HG02885 (cell line): Measurements from ENCODE around the gene TSC1.

Experiments
- ATAC-seq: cut with Tn5 transposase; IDR thresholded peaks from one replicate; pipeline ENCODE4 v1.9.1; 2021; ENCODE audit warnings: mild to moderate bottlenecking; ENCODE audit not compliant: unreplicated experiment, poor library complexity

Gene TSC1

DNA sequence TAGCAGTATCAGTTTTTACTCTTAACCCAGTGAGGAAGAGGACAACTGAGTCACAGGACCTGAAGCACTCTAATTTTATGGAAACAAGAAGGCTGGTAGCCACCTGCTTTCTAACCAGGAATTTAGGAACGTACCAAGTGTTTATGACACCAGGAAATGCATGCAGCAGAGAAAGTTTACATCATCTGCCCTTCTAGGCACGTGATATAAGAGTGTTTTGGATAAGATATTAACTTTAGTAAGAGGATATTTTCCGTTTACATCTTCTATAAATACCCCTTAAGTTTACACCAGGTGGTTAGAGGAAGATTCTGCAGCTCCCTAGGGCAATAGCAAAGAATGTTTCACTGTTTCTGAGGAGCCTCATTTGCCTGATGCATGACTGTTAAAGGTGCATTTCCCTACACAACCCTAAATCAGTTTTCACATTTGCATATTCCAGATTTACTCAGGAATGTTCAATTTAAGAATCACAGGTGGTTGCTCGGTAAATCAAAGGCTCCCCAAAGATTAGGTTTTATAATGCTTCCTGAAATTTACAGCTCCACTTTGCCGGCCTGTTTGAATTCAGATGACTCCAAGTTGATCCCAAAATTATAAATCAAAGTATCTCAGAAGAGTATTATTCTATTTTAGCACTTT is 1.8 kb downstream of the TSC1 start:
- no peak for ATAC-seq

DNA sequence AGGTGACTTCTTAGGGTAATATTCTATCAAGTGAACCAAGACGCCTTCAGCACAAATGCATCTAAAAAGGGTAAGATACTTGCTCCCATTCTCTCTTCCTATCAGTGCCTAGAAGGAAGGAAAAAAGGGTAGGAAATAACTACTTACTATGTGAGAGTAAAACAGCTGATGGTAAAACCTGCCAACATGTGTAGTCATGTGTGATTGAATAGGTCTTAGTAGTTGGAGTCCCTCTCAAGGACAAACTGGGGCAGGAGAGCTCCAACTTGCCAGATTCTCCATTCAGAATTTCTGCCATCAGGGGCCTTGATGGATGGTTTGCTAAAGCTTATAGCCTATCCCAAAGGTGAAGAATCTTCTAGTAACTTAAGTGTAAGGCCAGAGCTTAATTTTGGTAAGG is 5.2 kb downstream of the TSC1 start:
- no peak for ATAC-seq

DNA sequence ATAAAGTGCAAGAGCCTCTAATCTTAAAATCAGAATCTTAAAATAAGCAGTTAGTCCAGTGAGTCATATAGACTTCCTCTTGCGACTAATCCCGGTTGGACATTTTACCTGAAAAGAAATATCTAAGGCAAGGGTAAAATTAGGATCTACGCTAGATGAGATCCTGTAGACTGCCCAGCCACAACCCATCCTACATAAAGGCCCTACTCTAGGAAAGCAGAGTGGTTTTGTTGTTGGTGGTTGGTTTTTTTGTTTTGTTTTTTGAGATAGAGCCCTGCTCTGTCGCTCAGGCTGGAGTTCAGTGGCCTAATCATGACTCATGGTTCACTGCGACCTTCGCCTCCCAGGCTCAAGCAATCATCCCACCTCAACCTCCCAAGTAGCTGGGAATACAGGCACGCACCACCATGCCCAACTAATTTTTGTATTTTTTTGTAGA is 6.9 kb downstream of the TSC1 start:
- no peak for ATAC-seq

DNA sequence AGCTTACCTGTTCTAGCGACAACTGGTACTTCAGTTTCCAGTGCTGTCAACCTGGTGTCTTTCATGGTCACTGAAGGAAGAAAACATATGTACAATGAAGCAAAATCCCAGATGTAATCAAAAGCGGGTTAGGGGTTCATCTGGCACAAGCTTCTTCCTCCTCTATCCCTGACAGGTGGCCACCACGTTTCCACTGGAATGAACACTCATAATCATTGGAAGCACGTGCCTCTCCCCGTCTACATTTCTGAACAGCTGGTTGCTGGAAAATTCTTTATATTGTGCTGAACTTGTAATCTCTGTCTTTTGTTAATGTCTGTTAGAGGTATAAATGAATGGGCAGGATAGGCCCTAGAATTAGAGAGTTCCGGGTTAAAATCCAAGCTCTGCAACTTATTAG is 9.4 kb downstream of the TSC1 start:
- ATAC-seq: no peak

DNA sequence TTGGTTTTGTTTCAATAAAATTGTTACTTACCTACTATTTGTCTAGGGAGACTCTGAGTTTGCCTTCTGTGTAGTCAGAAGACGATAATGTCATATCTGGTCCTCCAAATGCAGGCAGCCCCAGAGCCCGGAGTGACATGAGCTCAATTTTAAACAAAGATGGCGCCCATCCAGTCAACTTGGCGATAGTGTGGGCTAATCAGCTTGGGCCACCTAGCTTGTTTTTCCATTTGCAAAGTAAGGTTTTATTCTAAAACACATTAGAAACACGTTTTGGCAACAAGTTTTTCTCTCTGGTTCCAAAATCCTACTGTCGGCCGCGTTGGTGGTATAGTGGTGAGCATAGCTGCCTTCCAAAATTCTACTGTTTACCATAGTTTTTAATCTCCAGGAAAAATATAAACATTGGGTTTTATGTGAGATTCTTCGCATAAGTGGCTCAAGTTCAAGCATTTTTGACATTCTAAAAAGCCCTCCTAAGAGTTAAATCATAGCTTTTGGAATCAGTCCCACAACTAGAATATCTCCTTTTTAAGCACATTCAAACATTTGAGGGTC is 13.2 kb downstream of the TSC1 start:
- ATAC-seq: no peak

DNA sequence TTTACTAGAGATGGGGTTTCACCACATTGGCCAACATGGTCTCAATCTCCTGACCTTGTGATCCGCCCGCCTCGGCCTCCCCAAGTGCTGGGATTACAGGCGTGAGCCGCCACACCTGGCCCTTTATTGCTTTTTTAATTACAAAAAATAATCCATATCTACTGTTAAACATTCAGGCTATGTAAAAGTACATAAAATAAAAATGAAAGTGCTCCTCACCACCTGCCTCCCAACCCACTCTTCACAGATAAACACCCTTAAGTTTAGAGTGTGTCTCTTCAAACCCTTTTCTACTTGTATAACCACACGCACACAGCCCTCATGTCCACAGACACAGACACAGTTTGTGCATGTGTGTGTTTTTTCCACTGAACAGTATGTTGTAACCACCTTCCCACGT is 16.7 kb downstream of the TSC1 start:
- ATAC-seq: no peak

DNA sequence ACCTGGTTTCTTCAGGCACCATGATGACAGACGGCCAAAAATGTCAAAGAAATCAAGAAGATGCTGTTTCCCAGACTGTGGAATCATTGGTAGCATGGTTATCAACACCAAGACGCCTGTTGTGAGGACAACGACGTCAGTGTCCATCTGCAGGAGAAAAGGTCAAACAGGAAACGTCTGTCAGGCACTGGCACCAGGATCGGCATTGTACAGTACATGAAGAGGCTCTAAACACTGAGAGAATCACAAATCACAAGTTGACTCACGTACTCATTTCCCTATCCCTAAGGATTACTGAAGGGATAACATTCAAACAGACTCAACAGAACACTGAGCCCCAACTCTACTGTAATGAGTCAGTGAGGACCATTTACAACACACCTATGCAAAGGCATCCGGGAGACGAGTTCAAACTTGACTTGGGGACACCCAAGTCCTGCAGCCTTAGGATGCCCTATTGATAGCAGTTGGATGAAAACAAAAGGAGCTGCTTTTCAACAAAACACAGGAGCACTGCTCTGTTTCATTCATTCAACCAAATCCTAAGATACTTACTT is 21.0 kb downstream of the TSC1 start:
- no peak for ATAC-seq

DNA sequence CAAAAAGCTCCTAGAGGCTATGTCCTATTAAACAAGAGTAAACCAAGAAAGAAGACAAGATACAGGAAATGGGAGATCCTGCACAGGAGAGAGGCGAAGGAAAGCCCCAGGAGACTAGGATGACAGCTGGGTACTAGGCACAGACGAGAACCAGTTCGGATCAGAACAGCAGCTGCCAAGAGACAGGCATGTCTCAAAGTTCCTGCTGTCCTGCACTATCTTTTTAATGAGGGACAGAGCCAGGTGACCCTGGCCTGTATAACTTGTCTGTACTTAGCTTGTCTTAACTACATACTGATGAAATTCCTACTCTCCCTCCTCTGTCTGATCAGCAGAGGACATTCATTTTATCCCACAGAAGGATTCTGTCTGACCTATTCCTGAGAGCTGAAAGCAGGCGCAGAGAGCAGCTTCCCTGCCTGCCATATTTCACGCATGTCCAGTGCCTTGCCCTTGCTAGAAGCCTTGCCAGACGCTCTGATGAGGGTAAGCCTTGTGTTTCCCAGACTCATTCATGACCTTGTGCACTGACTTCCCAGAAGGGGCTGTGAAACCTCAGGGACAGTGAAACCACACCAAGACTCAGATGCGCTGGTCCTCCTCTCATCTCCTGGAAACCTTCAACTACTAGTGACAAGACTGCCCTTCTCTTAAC is 24.7 kb downstream of the TSC1 start:
- no peak for ATAC-seq

DNA sequence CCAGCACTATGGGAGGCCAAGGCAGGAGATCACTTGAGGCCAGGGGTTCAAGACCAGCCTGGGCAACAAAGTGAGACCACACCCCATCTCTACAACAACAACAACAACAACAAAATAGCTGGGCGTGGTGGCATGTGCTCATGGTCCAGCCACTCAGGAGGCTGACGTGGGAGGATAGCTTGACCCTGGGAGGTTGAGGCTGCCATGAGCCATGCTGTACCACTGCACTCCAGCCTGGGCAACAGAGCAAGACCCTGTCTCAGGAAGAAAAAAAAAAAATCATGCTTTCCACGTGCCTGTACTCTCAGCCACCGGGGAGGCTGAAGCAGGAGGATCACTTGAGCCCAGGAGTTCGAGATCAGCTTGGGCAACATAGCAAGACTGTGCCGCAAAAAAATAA is 29.5 kb downstream of the TSC1 start:
- no peak for ATAC-seq

DNA sequence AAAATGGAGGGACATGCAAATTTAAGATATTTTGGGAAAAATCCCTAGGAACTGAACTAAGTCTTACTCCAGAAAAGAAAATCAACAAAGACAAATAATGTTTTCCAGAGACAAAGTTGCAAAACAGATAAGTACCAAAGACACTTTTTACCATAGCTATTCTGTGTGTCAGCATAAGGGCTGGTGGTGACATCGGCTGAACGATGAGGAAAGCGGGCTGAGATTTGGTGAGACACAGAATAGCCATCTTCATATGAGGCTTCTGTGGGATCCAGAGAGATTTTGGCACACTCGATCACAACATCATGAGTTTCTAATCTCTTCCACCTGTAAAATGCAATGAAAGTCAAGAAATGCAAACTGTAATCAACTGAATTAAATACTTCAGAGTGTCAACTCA is 32.3 kb downstream of the TSC1 start:
- no peak for ATAC-seq

DNA sequence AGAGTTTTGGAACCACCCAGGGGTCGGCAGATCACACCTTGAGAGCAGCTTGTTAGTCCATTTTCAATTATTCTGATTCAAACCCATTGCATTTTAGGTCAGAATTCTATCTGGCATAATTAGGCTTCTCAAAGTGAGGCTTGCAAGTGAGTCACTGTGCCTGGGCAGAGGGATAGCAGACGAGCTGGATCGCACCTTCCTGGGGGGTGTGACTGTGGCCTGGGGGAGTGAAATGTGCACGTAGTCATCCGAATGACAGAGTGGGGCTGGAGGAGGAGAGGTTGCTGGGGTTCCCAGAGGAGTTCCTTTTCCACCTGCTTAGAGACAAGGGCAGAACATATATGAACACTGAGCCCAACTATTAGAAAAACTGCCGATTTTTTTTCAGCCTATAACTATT is 34.0 kb downstream of the TSC1 start:
- ATAC-seq: no peak

DNA sequence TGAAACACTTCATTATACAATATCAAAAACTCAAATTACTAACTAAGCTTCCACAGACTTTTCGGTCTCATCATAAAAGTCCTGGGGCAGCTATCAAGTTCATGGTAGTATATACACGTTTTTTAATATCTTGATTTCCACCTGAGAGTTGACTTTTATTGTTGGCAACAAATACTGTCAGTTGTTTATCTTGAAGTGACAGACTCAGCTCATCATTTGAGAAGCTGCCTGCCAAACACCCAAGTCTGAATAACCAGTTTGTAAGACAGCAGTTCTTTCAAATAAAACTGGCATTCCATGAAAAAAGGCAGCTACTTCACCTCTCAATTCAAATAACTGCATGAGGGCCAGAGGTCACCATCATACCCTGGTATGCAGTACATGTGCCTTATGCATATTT is 35.1 kb downstream of the TSC1 start:
- no peak for ATAC-seq

DNA sequence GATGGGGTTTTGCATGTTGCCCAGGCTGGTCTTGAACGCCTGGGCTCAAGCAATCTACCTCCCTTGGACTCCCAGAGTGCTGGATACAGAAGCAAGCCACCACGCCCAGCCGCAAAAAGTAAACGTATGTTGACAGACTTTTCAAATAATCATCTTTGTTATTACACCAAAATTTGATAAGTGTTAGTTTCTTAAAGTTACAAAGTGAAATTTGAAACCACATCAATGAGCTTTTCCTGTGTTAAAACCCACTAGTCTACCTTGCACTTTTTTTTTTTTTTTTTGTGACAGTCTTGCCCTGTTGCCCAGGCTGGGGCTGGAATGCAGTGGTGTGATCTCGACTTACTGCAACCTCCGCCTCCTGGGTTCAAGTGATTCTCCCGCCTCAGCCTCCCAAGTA is 35.8 kb downstream of the TSC1 start:
- ATAC-seq: no peak

DNA sequence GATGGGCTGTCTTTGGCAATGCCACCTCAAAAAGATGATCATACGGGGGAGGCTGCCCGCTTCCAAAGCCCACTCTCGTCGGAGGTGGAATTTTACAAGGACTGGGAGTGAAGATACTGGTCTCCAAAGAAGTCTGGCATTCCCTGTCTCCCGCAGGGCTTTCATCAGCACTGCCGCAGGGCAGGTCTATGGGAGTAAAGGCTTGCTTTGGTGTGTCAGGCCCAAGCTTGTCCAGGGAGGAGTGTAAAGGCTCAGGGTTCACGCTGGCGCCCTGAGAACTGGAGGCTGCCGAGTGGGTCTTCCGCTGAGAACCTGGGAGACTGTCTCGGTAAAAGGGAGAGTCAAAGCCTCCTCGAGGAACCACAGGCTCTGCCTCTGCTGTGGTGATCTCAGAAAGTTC is 38.7 kb downstream of the TSC1 start:
- ATAC-seq: no peak

DNA sequence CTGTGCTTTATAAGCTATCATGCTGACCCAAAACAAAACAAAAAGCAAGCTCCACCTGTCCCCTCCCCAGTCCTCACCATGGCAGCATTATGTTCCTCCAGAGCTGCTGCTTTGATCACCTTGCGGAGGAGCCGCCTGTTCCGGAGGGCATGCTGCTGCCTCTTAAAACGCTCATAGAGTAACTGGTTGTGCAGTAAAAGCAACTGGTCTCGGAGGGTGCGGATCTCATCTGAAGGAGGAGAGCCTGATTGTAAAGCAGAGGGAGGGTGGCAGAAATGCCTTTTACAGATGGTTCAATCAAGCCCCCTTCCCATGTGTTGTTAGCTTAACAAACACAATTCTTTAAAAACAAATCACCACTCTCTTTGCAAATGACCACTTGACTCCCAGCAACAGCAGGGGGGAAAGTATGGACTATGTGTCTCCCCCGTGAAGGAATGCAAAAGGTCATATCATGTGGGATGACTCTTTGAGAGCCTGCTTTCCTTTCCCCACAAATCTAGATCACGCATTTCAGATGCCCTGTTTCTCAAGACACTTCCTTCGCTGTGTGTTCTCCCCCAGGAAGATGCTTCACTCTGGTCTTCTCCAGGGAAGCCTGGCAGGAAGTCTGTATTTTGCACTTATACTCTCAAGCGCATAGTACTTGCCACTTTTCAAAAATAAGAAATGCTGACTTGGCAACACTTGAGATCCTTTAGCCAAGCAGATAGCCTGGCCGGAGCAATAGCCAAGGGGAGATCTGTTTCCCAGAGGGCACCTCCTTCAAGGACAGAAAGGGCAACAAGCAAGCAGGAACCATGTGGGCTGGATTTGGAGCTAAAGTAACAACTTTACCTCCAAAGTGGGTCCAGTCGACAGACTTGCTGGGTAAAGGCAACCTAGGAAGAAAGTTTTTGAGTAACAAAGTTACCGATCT is 40.6 kb downstream of the TSC1 start:
- ATAC-seq: no peak

DNA sequence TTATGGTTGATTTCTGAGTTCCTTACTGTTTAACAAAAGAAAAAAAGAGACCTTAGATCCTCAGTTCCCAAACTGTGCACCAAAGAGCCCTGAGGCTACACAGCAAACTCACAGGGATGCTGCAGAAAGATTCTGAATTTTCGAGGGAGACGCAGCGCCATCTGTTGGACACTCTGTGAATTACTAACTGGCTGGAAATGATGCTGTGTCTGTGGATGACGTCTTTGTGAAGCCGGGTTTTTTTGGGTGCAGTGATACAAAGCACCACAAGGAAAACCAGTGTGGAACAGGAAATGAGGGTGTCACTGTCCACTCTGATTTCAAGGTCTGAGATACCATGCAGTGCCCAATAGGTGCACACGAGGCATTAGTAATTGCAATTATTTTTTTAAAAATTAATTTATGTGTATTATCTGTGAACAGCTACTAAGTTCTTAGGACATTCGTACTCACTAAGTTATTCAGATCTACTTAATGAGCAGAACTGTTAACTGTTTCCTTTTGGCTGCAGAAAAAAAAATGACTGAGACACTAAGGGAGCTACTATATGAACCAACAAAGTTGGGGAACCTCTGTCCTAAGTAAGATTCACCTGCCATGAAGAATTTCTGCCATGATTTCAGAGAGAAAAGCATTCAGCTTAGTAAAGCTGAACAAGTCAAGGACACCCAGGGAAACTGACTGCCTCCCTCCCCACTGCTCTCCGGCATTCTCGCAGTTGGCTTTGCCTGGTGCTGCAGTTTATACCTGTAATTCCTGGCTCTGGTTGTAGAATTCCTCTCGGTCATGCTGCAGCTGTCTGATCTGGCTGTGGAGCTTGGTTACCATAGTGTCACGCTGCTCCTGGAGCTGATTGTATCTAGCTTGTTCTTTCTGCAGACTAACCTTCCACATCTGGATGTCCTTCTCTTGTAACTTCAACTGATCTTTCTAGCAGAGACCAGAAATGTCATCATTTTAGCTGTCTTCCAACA is 42.3 kb downstream of the TSC1 start:
- ATAC-seq: no peak

DNA sequence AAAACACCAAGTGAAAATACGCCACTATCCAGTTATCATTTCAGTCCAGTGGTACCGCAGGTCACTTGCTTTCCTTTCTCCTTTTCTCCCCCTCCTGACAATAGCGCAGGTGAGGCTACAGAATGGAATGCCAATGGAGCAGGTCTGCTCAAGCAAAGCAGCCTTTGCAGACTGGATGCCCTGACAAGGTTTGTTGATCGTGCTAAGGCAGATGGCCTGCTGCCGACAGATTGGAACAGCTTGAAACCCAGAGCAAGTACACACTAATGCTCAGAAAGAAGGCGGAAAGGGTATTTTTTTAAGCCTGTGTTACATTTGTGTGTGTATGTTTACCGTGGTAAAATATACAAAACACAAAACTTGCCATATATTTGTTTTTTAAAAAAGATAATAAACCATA is 46.4 kb downstream of the TSC1 start:
- no peak for ATAC-seq

DNA sequence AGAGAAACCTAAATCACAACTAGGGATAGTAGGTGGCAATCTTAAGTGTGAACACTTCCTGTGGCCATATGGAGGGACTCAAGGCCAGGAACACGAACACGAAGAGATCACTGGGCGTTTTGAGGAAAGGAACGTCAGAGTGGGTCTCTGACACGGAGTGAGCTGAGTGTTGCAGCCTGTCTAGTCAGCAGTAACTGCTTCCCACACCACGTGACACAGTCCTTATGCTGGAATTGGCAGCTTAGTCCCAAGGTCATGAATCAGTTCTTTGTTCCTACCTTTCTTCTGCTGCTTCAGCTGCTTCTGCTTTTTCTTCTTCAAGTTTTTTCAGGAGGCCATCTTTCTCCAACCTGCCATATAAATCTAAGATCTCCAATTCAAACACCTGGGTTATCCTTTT is 47.5 kb downstream of the TSC1 start:
- ATAC-seq: no peak

DNA sequence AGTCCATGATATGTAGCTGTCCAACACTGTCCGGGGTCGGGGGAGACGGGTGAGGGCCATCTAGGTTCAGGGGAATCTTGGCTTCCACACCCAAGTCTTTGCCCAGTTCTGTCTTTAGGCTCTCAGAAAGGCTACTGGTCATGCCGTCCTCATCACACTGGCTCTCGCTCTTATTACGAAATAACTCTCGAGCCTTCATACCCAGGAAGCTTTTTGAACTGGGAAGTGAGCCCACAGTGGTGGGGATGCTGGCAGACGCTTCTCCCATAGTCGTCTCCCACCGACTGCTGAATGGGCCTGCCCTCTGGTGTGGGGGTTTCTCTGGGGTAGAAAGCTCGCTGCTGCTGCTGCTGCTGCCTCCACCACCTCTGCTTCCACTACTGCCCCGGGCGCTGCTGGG is 48.2 kb downstream of the TSC1 start:
- ATAC-seq: no peak
